Upper lobe of right lung (tissue), 1 donor: ENCODE results near the gene PDE6A. TPM values are rescaled to one million over a fixed set of nuclear protein-coding genes. Genes with fewer than 3 reads are reported as not detected.

Experiments
- ATAC-seq: fragments of 200-7000 bp; cut with Tn5 transposase; one replicate; pipeline ENCODE4 v1.9.1; 2020; ENCODE audit warnings: mild to moderate bottlenecking, moderate library complexity
- DNase-seq: peaks from one replicate; pipeline ENCODE4 v3.0.0-alpha.2; 2020
- H3K27ac ChIP-seq: fragments of 200-600 bp; one replicate; pipeline ENCODE4 v1.8.0; 2022
- H3K27me3 ChIP-seq: fragments of 200-600 bp; one replicate; pipeline ENCODE4 v1.8.0; 2022; ENCODE audit warnings: mild to moderate bottlenecking
- H3K36me3 ChIP-seq: fragments of 200-600 bp; one replicate; pipeline ENCODE4 v1.8.0; 2022
- H3K4me1 ChIP-seq: fragments of 200-600 bp; one replicate; pipeline ENCODE4 v1.8.0; 2022
- H3K4me3 ChIP-seq: fragments of 200-600 bp; one replicate; pipeline ENCODE4 v1.8.0; 2022; ENCODE audit warnings: mild to moderate bottlenecking
- H3K9me3 ChIP-seq: fragments of 200-600 bp; one replicate; pipeline ENCODE4 v1.8.0; 2022
- CTCF ChIP-seq: fragments of 200-600 bp; IDR thresholded peaks from one replicate; pipeline ENCODE4 v1.8.0; 2022; ENCODE audit warnings: antibody characterized with exemption
- intact Hi-C: fragments of 100-400 bp; cut with DNase I; formaldehyde crosslinking; loops from one replicate; pipeline ENCODE4 v1.11.0; 2022
- total RNA-seq: library from RNA; stranded (reverse); fragmentation: NEBNext Ultra II Directional; extraction: Animal tissue kit (Norgen Biotek cat#: 25700); gene quantifications from one replicate; pipeline ENCODE4 v1.2.1, GENCODE V29; 2021
- donor health status: DM: no; HTN: yes; CAD: no; lungs with severe emphysema.

Gene PDE6A
- total RNA-seq, 1 donor from 2014 or later, result 0.09 TPM

DNA sequence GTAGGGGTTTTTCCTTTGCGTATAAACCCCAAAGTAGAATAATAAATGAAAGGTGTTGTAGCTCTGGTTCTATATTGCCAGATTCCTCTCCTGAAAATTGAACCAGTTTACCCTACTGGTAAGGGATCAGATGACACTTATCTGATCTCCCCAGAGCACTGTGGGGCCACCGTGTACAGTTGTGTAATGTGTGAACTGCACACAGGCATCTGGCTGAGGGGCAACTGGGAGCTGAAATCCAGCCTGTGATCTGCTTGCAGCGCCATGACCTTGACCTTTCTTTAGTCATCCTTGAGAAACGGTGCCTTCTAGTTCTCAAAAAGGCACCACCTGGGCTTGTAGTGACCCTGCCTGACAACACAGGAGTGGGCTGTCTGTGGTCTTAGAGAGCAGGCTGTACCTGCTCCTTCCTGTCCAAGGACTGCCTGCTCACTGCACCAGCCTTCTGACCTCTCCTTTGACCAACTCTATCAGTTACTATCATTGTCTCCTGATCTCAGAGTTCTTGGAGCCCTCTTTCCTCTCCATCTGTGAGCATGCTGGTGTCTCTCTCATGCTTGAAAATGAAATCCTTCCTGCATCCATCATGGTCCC is 40.2 kb downstream of the PDE6A start:
- intact Hi-C loops, result no loop called here
- H3K4me3 ChIP-seq, result no peak overlapping the region
- ATAC-seq (no peak), DNase-seq (no peak)
- no peaks in the 10 kb centered on the region for H3K36me3 ChIP-seq
- no peaks in the 10 kb centered on the region for H3K9me3 ChIP-seq
- H3K27me3 ChIP-seq, result no peaks in the 10 kb centered on the region
- H3K4me1 ChIP-seq, result no peaks in the 10 kb centered on the region
- TF ChIP-seq CTCF, result no peak
- H3K27ac ChIP-seq, result no peak overlapping the region

- no peak for TF ChIP-seq CTCF
- Histone ChIP-seq H3K9me3 (no peaks in the 10 kb centered on the region), H3K36me3 (no peaks in the 10 kb centered on the region), H3K27me3 (no peaks in the 10 kb centered on the region), H3K4me1 (no peaks in the 10 kb centered on the region), H3K27ac (no peak overlapping the region), H3K4me3 (no peak overlapping the region)
- intact Hi-C loops, result no loop called here
- DNase-seq, result no peak
- no peak for ATAC-seq
Measured at GRCh38 chr5:149903404-149903803, 41.2 kb downstream of the PDE6A start.

GRCh38 chr5:149902177-149902576 is 42.4 kb downstream of the PDE6A start:
- no peak for TF ChIP-seq CTCF
- Histone ChIP-seq H3K27me3 (no peaks in the 10 kb centered on the region), H3K36me3 (no peaks in the 10 kb centered on the region), H3K27ac (no peak overlapping the region), H3K4me3 (no peak overlapping the region), H3K9me3 (no peaks in the 10 kb centered on the region), H3K4me1 (no peaks in the 10 kb centered on the region)
- DNase-seq (no peak), ATAC-seq (no peak)
- intact Hi-C loops, result no loop called here

GRCh38 chr5:149901511-149901910 is 43.1 kb downstream of the PDE6A start:
- intact Hi-C loops, result no loop called here
- Histone ChIP-seq H3K4me1 (no peaks in the 10 kb centered on the region), H3K27ac (no peak overlapping the region), H3K4me3 (no peak overlapping the region), H3K27me3 (no peaks in the 10 kb centered on the region), H3K9me3 (no peaks in the 10 kb centered on the region), H3K36me3 (no peaks in the 10 kb centered on the region)
- TF ChIP-seq CTCF, result no peak
- DNase-seq (no peak), ATAC-seq (no peak)

DNA sequence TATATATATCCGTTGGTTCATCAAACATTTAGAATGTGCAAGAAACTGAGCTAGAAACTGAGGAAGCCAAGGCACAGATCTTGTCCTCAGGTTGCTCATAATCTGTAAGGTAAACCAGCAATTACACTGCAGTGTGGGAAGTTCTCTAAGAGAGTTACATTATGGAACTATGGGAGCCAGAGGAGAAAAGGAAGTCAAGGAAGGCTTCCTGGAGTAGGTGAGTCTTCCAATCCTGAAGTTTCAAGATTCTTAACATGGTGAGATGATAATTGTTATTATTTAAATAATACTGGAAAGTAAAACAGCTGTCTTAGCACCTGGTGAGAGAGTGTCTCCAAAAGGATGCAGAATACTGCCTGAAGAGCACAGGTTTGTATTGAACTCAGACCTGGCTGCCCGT is 44.2 kb downstream of the PDE6A start:
- Histone ChIP-seq H3K4me3 (no peak overlapping the region), H3K9me3 (no peaks in the 10 kb centered on the region), H3K36me3 (no peaks in the 10 kb centered on the region), H3K27me3 (no peaks in the 10 kb centered on the region), H3K4me1 (no peaks in the 10 kb centered on the region), H3K27ac (no peak overlapping the region)
- TF ChIP-seq CTCF, result no peak
- DNase-seq (no peak), ATAC-seq (no peak)
- intact Hi-C loops, result no loop called here

- Histone ChIP-seq H3K27me3 (no peaks in the 10 kb centered on the region), H3K4me3 (no peak overlapping the region), H3K9me3 (no peaks in the 10 kb centered on the region), H3K27ac (no peak overlapping the region), H3K4me1 (no peaks in the 10 kb centered on the region), H3K36me3 (no peaks in the 10 kb centered on the region)
- no peak for TF ChIP-seq CTCF
- intact Hi-C loops, result no loop called here
- ATAC-seq (no peak), DNase-seq (no peak)
Measured at GRCh38 chr5:149898811-149899210, 45.8 kb downstream of the PDE6A start.
